Neural progenitor cell (in vitro differentiated cells): ENCODE measurements around the gene TNIP1. TPM values are rescaled to one million over a fixed set of nuclear protein-coding genes. Genes with fewer than 3 reads are reported as not detected.

Experiments
- DNase-seq: peaks from one replicate; pipeline ENCODE4 v3.0.0-alpha.2; 2016; ENCODE audit warnings: low spot score
- H2AFZ ChIP-seq: fragments of 200-600 bp; sonication (generic); replicated peaks from 2 replicates; pipeline ENCODE4 v1.6.1; 2016; ENCODE audit warnings: antibody characterized with exemption
- H3F3A ChIP-seq: fragments of 200-600 bp; sonication (generic); 2 replicates; pipeline ENCODE4 v1.6.1; 2016; ENCODE audit warnings: antibody characterized with exemption, low read depth
- H3K27ac ChIP-seq: fragments of 200-600 bp; sonication (generic); 2 replicates; pipeline ENCODE4 v1.5.1; 2016; ENCODE audit warnings: mild to moderate bottlenecking
- H3K27me3 ChIP-seq: fragments of 200-600 bp; sonication (generic); 2 replicates; pipeline ENCODE4 v1.6.1; 2016; ENCODE audit warnings: mild to moderate bottlenecking, moderate library complexity
- H3K36me3 ChIP-seq: fragments of 200-600 bp; sonication (generic); 2 replicates; pipeline ENCODE4 v1.5.1; 2016
- H3K4me1 ChIP-seq: fragments of 200-600 bp; sonication (generic); 2 replicates; pipeline ENCODE4 v1.6.1; 2016; ENCODE audit warnings: mixed run types
- H3K4me2 ChIP-seq: fragments of 200-600 bp; sonication (generic); 2 replicates; pipeline ENCODE4 v1.6.1; 2016
- H3K4me3 ChIP-seq: fragments of 200-600 bp; sonication (generic); 2 replicates; pipeline ENCODE4 v1.5.1; 2016
- H3K79me2 ChIP-seq: fragments of 200-600 bp; sonication (generic); 2 replicates; pipeline ENCODE4 v1.6.1; 2016; ENCODE audit warnings: low read depth
- H3K9ac ChIP-seq: fragments of 200-600 bp; sonication (generic); 2 replicates; pipeline ENCODE4 v1.6.1; 2016
- H3K9me3 ChIP-seq: fragments of 200-600 bp; sonication (generic); 2 replicates; pipeline ENCODE4 v1.5.1; 2016; ENCODE audit warnings: low read depth
- H4K20me1 ChIP-seq: fragments of 200-600 bp; sonication (generic); 2 replicates; pipeline ENCODE4 v1.6.1; 2016; ENCODE audit warnings: low read depth
- H3K27ac Mint-ChIP-seq: 3 replicates; pipeline ENCODE4 v1.8.0; 2021; ENCODE audit warnings: mixed read lengths
- H3K27me3 Mint-ChIP-seq: 2 replicates; pipeline ENCODE4 v1.8.0; 2022; ENCODE audit warnings: low read depth, mild to moderate bottlenecking, inconsistent platforms, moderate library complexity, mixed read lengths; ENCODE audit not compliant: insufficient read depth
- H3K36me3 Mint-ChIP-seq: 3 replicates; pipeline ENCODE4 v1.8.0; 2021; ENCODE audit warnings: mixed read lengths
- H3K4me1 Mint-ChIP-seq: 3 replicates; pipeline ENCODE4 v1.8.0; 2021; ENCODE audit warnings: mixed read lengths
- H3K4me3 Mint-ChIP-seq: 3 replicates; pipeline ENCODE4 v1.8.0; 2021; ENCODE audit warnings: mild to moderate bottlenecking, moderate library complexity, mixed read lengths
- H3K9me3 Mint-ChIP-seq: 3 replicates; pipeline ENCODE4 v1.8.0; 2020; ENCODE audit warnings: mixed read lengths
- CTCF ChIP-seq: fragments of 200-600 bp; sonication (generic); IDR thresholded peaks from 2 replicates; pipeline ENCODE4 v1.5.1; 2017; ENCODE audit warnings: antibody characterized with exemption, mild to moderate bottlenecking
- EZH2 ChIP-seq: fragments of 200-600 bp; sonication (generic); IDR thresholded peaks from 2 replicates; pipeline ENCODE4 v1.6.1; 2017; ENCODE audit warnings: antibody characterized with exemption, mild to moderate bottlenecking, moderate library complexity
- EZH2phosphoT487 ChIP-seq: fragments of 200-600 bp; sonication (generic); IDR thresholded peaks from 2 replicates; pipeline ENCODE4 v1.6.1; 2017; ENCODE audit warnings: antibody characterized with exemption
- total RNA-seq: library from RNA; depleted of rRNA; stranded (reverse); fragments of >200 nt; gene quantifications from 2 replicates; pipeline ENCODE4 v1.2.3, GENCODE V29; 2015; ENCODE audit warnings: low replicate concordance

TNIP1 gene
- total RNA-seq, 1 donor from 2014 or later, result 33.5 TPM

GRCh38 chr5:151071021-151071420 lies 9.8 kb downstream of the TNIP1 start:
- Mint-ChIP-seq H3K4me1 (peaks cover 8% of the 10 kb centered on the region), H3K36me3 (peaks cover 2% of the 10 kb centered on the region), H3K9me3 (peaks cover 2% of the 10 kb centered on the region), H3K27ac (no peak overlapping the region), H3K27me3 (no peaks in the 10 kb centered on the region), H3K4me3 (no peak overlapping the region)
- H3K4me2 ChIP-seq, result no peak overlapping the region
- H3K27me3 ChIP-seq, result no peaks in the 10 kb centered on the region
- no peak overlapping the region for H2AFZ ChIP-seq
- TF ChIP-seq CTCF (no peak), EZH2phosphoT487 (no peak), EZH2 (no peak)
- H3F3A ChIP-seq, result no peaks in the 10 kb centered on the region
- no peaks in the 10 kb centered on the region for H3K36me3 ChIP-seq
- no peak overlapping the region for H3K27ac ChIP-seq
- H3K9ac ChIP-seq, result no peak overlapping the region
- peaks cover 13% of the 10 kb centered on the region for H3K79me2 ChIP-seq
- peaks cover 44% of the 10 kb centered on the region for H4K20me1 ChIP-seq
- H3K4me1 ChIP-seq, result no peaks in the 10 kb centered on the region
- H3K4me3 ChIP-seq, result no peak overlapping the region
- no peak for DNase-seq
- no peaks in the 10 kb centered on the region for H3K9me3 ChIP-seq

GRCh38 chr5:151070449-151070848 lies 10.4 kb downstream of the TNIP1 start:
- H3K4me2 ChIP-seq, result no peak overlapping the region
- H3K4me1 ChIP-seq, result no peaks in the 10 kb centered on the region
- H3F3A ChIP-seq, result no peaks in the 10 kb centered on the region
- Mint-ChIP-seq H3K4me1 (peaks cover 10% of the 10 kb centered on the region), H3K27me3 (no peaks in the 10 kb centered on the region), H3K9me3 (peaks cover 2% of the 10 kb centered on the region), H3K4me3 (no peak overlapping the region), H3K27ac (no peak overlapping the region), H3K36me3 (peaks cover 2% of the 10 kb centered on the region)
- peaks cover 44% of the 10 kb centered on the region for H4K20me1 ChIP-seq
- H3K4me3 ChIP-seq, result no peak overlapping the region
- no peak overlapping the region for H3K9ac ChIP-seq
- H3K27me3 ChIP-seq, result no peaks in the 10 kb centered on the region
- H3K9me3 ChIP-seq, result no peaks in the 10 kb centered on the region
- TF ChIP-seq EZH2phosphoT487 (no peak), EZH2 (no peak), CTCF (no peak)
- no peaks in the 10 kb centered on the region for H3K36me3 ChIP-seq
- no peak overlapping the region for H2AFZ ChIP-seq
- DNase-seq, result no peak
- H3K79me2 ChIP-seq, result peaks cover 18% of the 10 kb centered on the region
- no peak overlapping the region for H3K27ac ChIP-seq

- Mint-ChIP-seq H3K27me3 (no peaks in the 10 kb centered on the region), H3K9me3 (peaks cover 2% of the 10 kb centered on the region), H3K4me3 (no peak overlapping the region), H3K36me3 (peaks cover 2% of the 10 kb centered on the region), H3K4me1 (peaks cover 10% of the 10 kb centered on the region), H3K27ac (no peak overlapping the region)
- no peaks in the 10 kb centered on the region for H3K4me1 ChIP-seq
- no peaks in the 10 kb centered on the region for H3K27me3 ChIP-seq
- no peaks in the 10 kb centered on the region for H3K36me3 ChIP-seq
- DNase-seq, result no peak
- H3K4me3 ChIP-seq, result no peak overlapping the region
- H3K27ac ChIP-seq, result no peak overlapping the region
- H3K9me3 ChIP-seq, result no peaks in the 10 kb centered on the region
- peaks cover 53% of the 10 kb centered on the region for H4K20me1 ChIP-seq
- TF ChIP-seq EZH2 (no peak), EZH2phosphoT487 (no peak), CTCF (no peak)
- H3K4me2 ChIP-seq, result no peak overlapping the region
- no peak overlapping the region for H3K9ac ChIP-seq
- peaks cover 11% of the 10 kb centered on the region for H3K79me2 ChIP-seq
- no peak overlapping the region for H2AFZ ChIP-seq
- H3F3A ChIP-seq, result no peaks in the 10 kb centered on the region
These were observed 12.2 kb downstream of the TNIP1 start for GRCh38 chr5:151068433-151069197.
